Neuronal stem cell (in vitro differentiated cells): ENCODE data around the gene SAMD5.
"Not testable (repeated sequence)": the region's sequence is repeated elsewhere in the genome, so short reads cannot be mapped to it uniquely, and the experiment has no call there.

Experiments used
- DNase-seq: peaks from one replicate; pipeline ENCODE4 v3.0.0-alpha.2; 2013; ENCODE audit warnings: low spot score
- H2AFZ ChIP-seq: one replicate; pipeline ENCODE4 v1.6.1; 2013; ENCODE audit warnings: mild to moderate bottlenecking, low read length, inconsistent platforms
- H2AK5ac ChIP-seq: 2 replicates; pipeline ENCODE4 v1.6.1; 2013; ENCODE audit warnings: low read depth, mild to moderate bottlenecking, inconsistent platforms, low read length, moderate library complexity, mixed read lengths
- H2BK120ac ChIP-seq: 2 replicates; pipeline ENCODE4 v1.6.1; 2013; ENCODE audit warnings: low read depth, mild to moderate bottlenecking, inconsistent platforms, low read length, moderate library complexity, mixed read lengths
- H2BK12ac ChIP-seq: one replicate; pipeline ENCODE4 v1.6.1; 2013; ENCODE audit warnings: low read length, inconsistent platforms
- H2BK15ac ChIP-seq: 2 replicates; pipeline ENCODE4 v1.6.1; 2013; ENCODE audit warnings: mild to moderate bottlenecking, low read length, inconsistent platforms, mixed read lengths
- H2BK5ac ChIP-seq: one replicate; pipeline ENCODE4 v1.6.1; 2013; ENCODE audit warnings: inconsistent platforms, mild to moderate bottlenecking, low read length, moderate library complexity
- H3K14ac ChIP-seq: one replicate; pipeline ENCODE4 v1.6.1; 2013; ENCODE audit warnings: low read length, inconsistent platforms
- H3K18ac ChIP-seq: 2 replicates; pipeline ENCODE4 v1.6.1; 2013; ENCODE audit warnings: low read length, inconsistent platforms
- H3K23ac ChIP-seq: 2 replicates; pipeline ENCODE4 v1.6.1; 2013; ENCODE audit warnings: low read depth, mild to moderate bottlenecking, mixed read lengths, low read length, inconsistent platforms; ENCODE audit not compliant: poor library complexity
- H3K27ac ChIP-seq: replicated peaks from 3 replicates; pipeline ENCODE4 v1.5.1; 2013; ENCODE audit warnings: low read length, inconsistent platforms
- H3K27me3 ChIP-seq, 3 experiments: 2 replicates each; pipeline ENCODE4 v1.6.1; 2013; ENCODE audit warnings: low read length in 3 of 3, mild to moderate bottlenecking in 2 of 3, inconsistent platforms in 1 of 3, low read depth in 1 of 3, mixed read lengths in 1 of 3, moderate library complexity in 1 of 3; ENCODE audit not compliant: control insufficient read depth in 3 of 3, insufficient read depth in 3 of 3
- H3K36me3 ChIP-seq, 2 donors: replicated peaks in 1 of 2; 2 replicates each; pipeline ENCODE4 v1.6.1; 2013; ENCODE audit warnings: low read length in 2 of 2; ENCODE audit not compliant: control insufficient read depth in 2 of 2, insufficient read depth in 2 of 2
- H3K4ac ChIP-seq: 2 replicates; pipeline ENCODE4 v1.6.1; 2013; ENCODE audit warnings: inconsistent platforms, mild to moderate bottlenecking, low read length, moderate library complexity
- H3K4me1 ChIP-seq, 2 donors: 1 replicate in 1 of 2; 2 replicates in 1 of 2; pipeline ENCODE4 v1.6.1; 2013; ENCODE audit warnings: low read length in 2 of 2, low read depth in 1 of 2; ENCODE audit not compliant: control insufficient read depth in 2 of 2, insufficient read depth in 1 of 2
- H3K4me2 ChIP-seq: one replicate; pipeline ENCODE4 v1.6.1; 2013; ENCODE audit warnings: mild to moderate bottlenecking, low read length, inconsistent platforms; ENCODE audit not compliant: insufficient read depth, poor library complexity, severe bottlenecking
- H3K4me3 ChIP-seq, 2 donors: 2 replicates each; pipeline ENCODE4 v1.5.1; 2013; ENCODE audit warnings: low read length in 2 of 2, mild to moderate bottlenecking in 2 of 2, inconsistent platforms in 1 of 2, moderate library complexity in 1 of 2
- H3K79me1 ChIP-seq: one replicate; pipeline ENCODE4 v1.6.1; 2013; ENCODE audit warnings: low read depth, mild to moderate bottlenecking, inconsistent platforms, low read length, moderate library complexity
- H3K9ac ChIP-seq: one replicate; pipeline ENCODE4 v1.6.1; 2013; ENCODE audit warnings: mild to moderate bottlenecking, low read depth, low read length, inconsistent platforms; ENCODE audit not compliant: poor library complexity
- H3K9me3 ChIP-seq, 2 donors: replicated peaks in 1 of 2; 2 replicates each; pipeline versions ENCODE3 to v1.6.1; 2013; ENCODE audit warnings: low read length in 2 of 2, mild to moderate bottlenecking in 2 of 2, inconsistent platforms in 1 of 2, low read depth in 1 of 2, mixed read lengths in 1 of 2, moderate library complexity in 1 of 2; ENCODE audit not compliant: control insufficient read depth in 2 of 2, insufficient read depth in 1 of 2
- H4K8ac ChIP-seq: one replicate; pipeline ENCODE4 v1.6.1; 2013; ENCODE audit warnings: low read depth, mild to moderate bottlenecking, inconsistent platforms, low read length, moderate library complexity
- H4K91ac ChIP-seq: one replicate; pipeline ENCODE4 v1.6.1; 2013; ENCODE audit warnings: low read length, low read depth, mild to moderate bottlenecking, inconsistent platforms; ENCODE audit not compliant: poor library complexity
- WGBS, 2 donors: extraction: QIAGEN DNeasy Blood & Tissue Kit; methylation state at CpG; one replicate each; pipeline ENCODE4 v1.1.7; 2013; ENCODE audit warnings: missing lambda C conversion rate in 2 of 2, mixed read lengths in 1 of 2; ENCODE audit not compliant: insufficient read length in 2 of 2, insufficient replicate concordance in 1 of 2; ENCODE audit errors: extremely low coverage in 2 of 2; 5-methylcytosine and 5-hydroxymethylcytosine counted together

The SAMD5 gene

DNA sequence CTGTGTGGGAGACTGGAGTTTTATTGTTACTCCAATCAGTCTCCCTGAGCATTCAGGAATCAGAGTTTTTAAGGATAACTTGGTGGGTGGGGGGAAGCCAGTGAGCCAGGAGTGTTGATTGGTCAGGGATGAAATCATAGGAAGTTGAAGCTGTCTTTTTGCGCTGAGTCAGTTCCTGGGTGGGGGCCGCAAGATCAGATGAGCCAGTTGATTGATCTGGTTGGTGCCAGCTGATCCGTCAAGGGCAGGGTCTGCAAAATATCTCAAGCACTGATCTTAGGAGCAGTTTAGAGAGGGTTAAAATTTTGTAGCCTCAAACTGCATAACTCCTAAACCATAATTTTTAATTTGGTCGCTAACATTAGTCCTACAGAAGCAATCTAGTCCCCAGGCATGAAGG, 33.9 kb downstream of the SAMD5 start:
- not testable (repeated sequence) for H2AFZ ChIP-seq, H3K18ac ChIP-seq, H3K14ac ChIP-seq, H2BK15ac ChIP-seq, H4K91ac ChIP-seq, H2BK5ac ChIP-seq, H4K8ac ChIP-seq, H3K27me3 ChIP-seq, H2BK12ac ChIP-seq, H3K36me3 ChIP-seq, DNase-seq, H3K9ac ChIP-seq, H3K79me1 ChIP-seq, H3K4me2 ChIP-seq, H3K23ac ChIP-seq, H2BK120ac ChIP-seq, H3K9me3 ChIP-seq, H3K4me3 ChIP-seq, H3K4ac ChIP-seq, H2AK5ac ChIP-seq, H3K27ac ChIP-seq, H3K4me1 ChIP-seq
- WGBS, 2 donors: no CpG with 5 or more reads among the region's 4 CpGs

DNA sequence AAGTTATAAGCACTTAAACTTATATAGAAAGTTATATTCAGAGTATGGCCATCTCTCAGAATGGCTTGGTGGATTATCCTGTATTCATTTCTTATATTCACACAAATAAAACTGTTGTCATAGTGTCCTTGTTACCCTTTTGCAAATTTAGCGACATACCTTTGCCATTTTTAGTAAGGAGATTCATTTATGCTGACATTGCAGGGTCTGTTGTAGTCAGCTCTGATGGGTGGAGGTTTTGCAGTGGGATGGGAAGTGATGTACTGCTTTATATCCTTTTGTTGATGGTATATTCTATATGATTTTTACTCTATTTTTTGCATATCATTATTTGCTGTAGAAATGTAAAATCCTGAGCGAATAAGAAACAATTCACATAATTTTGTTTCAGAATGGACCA, 35.9 kb downstream of the SAMD5 start:
- DNase-seq: no peak
- no peak overlapping the region for H3K4ac ChIP-seq
- H3K9ac ChIP-seq: no peak overlapping the region
- peaks cover 0 to 2% of the 10 kb centered on the region in 2 donors for H3K9me3 ChIP-seq
- H4K91ac ChIP-seq: no peak overlapping the region
- H3K23ac ChIP-seq: no peak overlapping the region
- no peak overlapping the region for H3K4me3 ChIP-seq
- H2BK120ac ChIP-seq: no peak overlapping the region
- no peaks in the 10 kb centered on the region for H3K79me1 ChIP-seq
- no peak overlapping the region for H2BK5ac ChIP-seq
- no peak overlapping the region for H2BK12ac ChIP-seq
- no peak overlapping the region for H3K4me2 ChIP-seq
- WGBS, 2 donors: no CpG with 5 or more reads among the region's 2 CpGs
- H4K8ac ChIP-seq: no peak overlapping the region
- no peak overlapping the region for H2BK15ac ChIP-seq
- no peak overlapping the region for H3K18ac ChIP-seq
- H3K27ac ChIP-seq: no peak overlapping the region
- no peak overlapping the region for H3K14ac ChIP-seq
- H2AFZ ChIP-seq: no peak overlapping the region
- H2AK5ac ChIP-seq: no peak overlapping the region
- no peaks in the 10 kb centered on the region for H3K4me1 ChIP-seq
- H3K27me3 ChIP-seq: no peaks in the 10 kb centered on the region
- H3K36me3 ChIP-seq: no peaks in the 10 kb centered on the region

DNA sequence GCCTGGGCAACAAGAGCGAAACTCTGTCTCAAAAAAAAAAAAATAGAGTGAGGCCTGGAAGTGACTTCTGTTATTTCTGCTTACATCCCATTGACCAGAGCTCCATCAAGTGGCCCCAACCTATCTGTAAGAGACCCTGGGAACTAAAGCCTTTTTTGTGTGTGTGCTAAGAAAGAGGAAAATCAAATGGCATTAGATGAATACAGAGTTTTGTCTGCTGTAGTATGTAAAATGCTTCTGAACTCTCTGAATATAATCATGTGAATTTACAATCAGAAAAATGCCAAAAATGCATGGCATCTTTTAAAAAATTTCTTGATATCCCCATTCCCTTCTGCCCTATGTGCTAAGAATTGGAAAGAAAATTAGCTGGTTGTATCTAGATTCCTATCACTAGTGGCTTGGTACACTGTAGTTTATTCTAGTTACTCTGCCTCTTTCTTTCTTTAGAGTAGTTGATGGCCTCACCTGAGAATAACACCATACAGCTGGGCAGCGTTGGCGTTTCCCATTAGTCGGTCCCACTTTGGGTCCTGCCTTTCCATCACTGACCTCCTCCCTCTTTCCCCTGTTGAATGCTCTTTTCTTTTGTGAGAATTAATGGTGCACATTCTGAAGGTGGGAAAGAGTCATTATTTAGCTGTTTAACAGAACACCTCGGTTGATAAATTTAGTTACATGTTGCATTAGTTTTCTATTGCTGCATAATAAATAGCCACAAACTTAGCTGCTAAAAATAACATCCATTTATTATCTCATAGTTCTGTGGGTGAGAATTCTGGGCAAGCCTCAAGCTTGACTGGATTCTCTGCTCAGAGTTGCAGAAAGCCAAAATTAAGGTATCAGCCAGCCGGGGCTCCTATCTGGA, 38.2 kb downstream of the SAMD5 start:
- Histone ChIP-seq H3K4ac (no peak overlapping the region), H2BK15ac (no peak overlapping the region), H2AFZ (no peak overlapping the region), H3K14ac (no peak overlapping the region), H3K4me1 (no peaks in the 10 kb centered on the region), H3K4me2 (no peak overlapping the region), H2BK5ac (no peak overlapping the region), H3K36me3 (no peaks in the 10 kb centered on the region), H2BK12ac (no peak overlapping the region), H4K8ac (no peak overlapping the region), H3K27me3 (no peaks in the 10 kb centered on the region), H3K18ac (no peak overlapping the region), H3K79me1 (no peaks in the 10 kb centered on the region), H3K9me3 (peaks cover 0 to 2% of the 10 kb centered on the region in 2 donors), H3K27ac (no peak overlapping the region), H3K9ac (no peak overlapping the region), H2BK120ac (no peak overlapping the region), H3K23ac (no peak overlapping the region), H2AK5ac (no peak overlapping the region), H3K4me3 (no peak overlapping the region), H4K91ac (no peak overlapping the region)
- DNase-seq: no peak
- WGBS, 2 donors: no CpG with 5 or more reads among the region's 6 CpGs

GRCh38 chr6:147547369-147547902, 38.9 kb downstream of the SAMD5 start:
- no peak overlapping the region for H3K9ac ChIP-seq
- H4K91ac ChIP-seq: no peak overlapping the region
- no peak overlapping the region for H3K4ac ChIP-seq
- no peak overlapping the region for H4K8ac ChIP-seq
- no peaks in the 10 kb centered on the region for H3K4me1 ChIP-seq
- H3K27me3 ChIP-seq: no peaks in the 10 kb centered on the region
- H3K27ac ChIP-seq: no peak overlapping the region
- H3K4me3 ChIP-seq: no peak overlapping the region
- no peak overlapping the region for H3K23ac ChIP-seq
- DNase-seq: no peak
- H2AFZ ChIP-seq: no peak overlapping the region
- no peak overlapping the region for H3K4me2 ChIP-seq
- no peaks in the 10 kb centered on the region for H3K36me3 ChIP-seq
- H2BK12ac ChIP-seq: no peak overlapping the region
- no peak overlapping the region for H2BK15ac ChIP-seq
- H3K79me1 ChIP-seq: no peaks in the 10 kb centered on the region
- no peak overlapping the region for H2AK5ac ChIP-seq
- no CpG with 5 or more reads among the region's 10 CpGs for WGBS, 2 donors
- H3K18ac ChIP-seq: no peak overlapping the region
- no peak overlapping the region for H2BK5ac ChIP-seq
- no peak overlapping the region for H3K14ac ChIP-seq
- H3K9me3 ChIP-seq: peaks cover 0 to 2% of the 10 kb centered on the region in 2 donors
- no peak overlapping the region for H2BK120ac ChIP-seq
